ENCODE data around the gene ADH4.
"Not testable (repeated sequence)": the region's sequence is repeated elsewhere in the genome, so short reads cannot be mapped to it uniquely, and the experiment has no call there.

The ADH4 gene

DNA sequence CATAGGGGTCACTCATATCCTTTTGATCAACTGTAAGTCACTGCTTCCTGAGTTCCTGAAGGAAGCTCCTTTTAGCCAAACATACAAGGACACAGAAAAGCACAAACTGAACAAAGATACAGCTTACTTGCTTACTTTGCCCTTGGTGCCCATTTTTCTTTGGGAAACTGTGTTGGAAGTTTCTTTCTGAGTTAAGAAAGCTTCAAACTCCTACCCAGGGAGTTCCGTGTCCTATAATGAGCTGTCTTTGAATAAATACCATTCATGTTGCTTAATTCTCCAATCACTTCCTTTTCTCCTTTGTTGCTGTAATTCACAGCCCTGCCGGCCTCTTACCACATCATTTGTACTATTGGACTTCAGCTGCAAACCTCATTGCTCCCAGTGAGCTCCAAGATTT lies at the start of gene ADH4:
TSS of gene ADH4 (minus strand) at position 228 of the 400 bp plus-strand sequence. CDS start at position 153, 75 bp downstream.
- in situ Hi-C loops (cut with MboI; ENCODE audit: low sequenced_read_pairs), result no loop called here

DNA sequence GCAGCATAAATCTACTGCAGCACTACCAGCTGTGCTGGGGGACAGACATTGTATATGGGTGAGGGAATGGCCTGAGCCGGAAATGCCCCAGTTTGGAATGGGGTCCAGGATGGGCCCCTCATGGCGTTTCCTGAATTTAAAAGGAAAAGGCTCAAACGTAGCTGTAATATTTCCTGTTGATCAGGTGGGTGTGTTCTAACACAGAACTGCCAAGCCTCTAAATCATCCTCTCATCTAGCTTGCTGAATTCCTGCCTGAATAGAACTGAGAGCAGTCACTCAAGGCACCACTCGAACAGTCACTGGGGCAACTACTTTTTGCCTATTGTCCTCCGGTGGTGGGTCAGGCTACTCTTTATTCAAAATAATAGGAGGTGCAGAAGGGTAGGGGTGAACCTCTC lies 46.2 kb upstream of the ADH4 start:
- in situ Hi-C loops (cut with MboI; ENCODE audit: low sequenced_read_pairs), result no loop called here

DNA sequence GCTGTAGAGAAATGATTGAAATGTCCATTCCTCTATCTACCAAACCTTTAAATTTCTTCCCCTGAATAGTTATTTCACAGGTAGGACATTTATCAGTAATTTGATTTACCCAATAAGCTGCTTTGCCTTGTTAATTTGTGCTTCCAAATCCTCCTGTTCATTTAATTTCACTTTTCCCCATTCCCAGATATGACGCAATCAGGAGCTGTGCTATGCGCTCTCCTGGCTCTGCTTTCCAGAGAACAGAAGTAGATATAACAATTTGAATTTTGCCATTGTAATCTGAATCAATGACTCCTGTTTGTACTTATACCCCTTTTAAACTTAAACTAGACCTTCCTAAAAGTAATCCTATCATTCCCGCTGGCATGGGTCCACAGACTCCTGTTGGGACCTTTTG lies 45.8 kb upstream of the ADH4 start:
- in situ Hi-C loops (cut with MboI; ENCODE audit: low sequenced_read_pairs), result not testable (repeated sequence)

DNA sequence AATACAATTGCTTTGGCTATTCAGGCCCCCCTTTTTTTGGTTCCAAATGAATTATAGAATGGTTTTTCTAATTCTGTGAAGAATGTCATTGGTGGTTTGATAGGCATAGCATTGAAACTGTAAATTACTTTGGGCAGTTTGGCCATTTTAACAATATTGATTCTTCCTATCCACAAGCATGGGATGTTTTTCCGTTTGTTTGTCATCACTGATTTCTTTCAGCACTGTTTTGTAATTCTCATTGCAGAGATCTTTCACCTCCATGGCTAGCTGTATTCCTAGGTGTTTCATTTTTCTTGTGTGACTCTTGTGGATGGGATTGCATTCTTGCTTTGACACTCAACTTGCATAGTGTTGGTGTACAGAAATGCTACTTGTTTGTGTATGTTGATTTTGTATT lies 41.9 kb upstream of the ADH4 start:
- in situ Hi-C loops (cut with MboI; ENCODE audit: low sequenced_read_pairs), result no loop called here

DNA sequence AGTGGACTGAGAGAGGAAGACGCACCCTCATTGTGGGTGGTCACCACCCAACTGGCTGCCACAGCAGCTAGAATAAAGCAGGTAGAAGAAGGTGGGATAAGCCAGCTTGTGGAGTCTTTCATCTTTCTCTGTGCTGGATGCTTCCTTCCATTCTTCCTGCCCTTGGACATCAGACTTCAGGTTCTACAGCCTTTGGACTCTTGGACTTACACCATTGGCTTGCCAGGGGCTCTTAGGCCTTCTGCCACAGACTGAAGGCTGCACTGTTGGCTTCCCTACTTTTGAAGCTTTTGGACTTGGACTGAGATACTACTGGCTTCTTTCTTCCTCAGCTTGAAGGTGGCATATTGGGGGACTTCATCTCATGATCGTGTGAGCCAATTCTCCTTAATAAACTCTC lies 41.5 kb upstream of the ADH4 start:
- in situ Hi-C loops (cut with MboI; ENCODE audit: low sequenced_read_pairs), result no loop called here

DNA sequence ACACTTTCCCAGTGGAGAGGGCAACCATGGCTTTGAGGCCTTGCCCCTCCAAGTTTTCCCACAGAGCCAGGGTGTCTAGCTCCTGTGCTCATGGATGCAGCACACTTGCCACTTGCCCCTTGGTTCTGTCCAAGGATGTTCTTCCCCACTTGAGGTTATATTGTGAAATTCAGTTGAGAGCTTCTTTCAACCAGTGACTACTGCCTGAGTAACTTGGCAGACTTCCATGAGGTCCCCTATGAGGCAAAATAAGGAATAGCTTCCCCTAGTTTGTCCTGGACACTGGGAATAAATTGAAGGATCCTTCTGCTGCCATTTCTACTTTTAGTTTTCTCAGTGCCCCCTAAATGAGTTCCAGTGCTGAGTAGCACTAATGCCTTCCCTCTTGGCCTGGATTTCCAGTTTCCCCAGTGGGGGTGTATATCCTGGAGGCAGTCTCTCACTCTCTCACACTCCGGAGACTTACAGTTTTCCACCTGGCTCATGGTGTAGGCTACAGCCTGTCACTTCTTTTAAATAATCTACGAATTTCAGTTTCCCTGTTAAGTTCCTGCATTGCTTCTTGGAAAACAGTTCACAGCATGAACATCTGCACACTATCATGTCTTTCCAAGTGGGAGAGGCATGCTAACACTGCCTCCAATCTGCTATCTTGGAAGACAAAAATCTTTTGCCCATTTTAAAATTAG lies 36.4 kb upstream of the ADH4 start:
- in situ Hi-C loops (cut with MboI; ENCODE audit: low sequenced_read_pairs), result no loop called here

DNA sequence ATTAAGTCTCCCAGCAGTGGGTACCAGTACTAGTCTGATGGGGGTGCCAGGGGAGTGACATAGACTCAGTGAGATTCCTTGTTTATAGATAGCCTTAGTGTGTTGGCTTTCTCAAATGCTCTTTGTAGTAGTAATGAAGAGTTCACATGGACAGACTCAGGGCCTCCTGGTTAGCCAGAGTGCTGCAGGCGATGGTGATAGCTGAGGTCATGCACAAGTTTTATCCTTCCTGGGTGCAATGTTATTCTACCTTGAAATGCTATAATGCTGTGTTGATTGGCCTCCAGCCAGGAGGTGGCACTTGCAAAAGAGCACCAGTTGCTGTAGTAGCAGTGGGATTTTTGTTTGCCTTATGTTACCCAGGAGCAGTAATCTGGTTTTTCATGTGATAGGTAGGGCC lies 35.5 kb upstream of the ADH4 start:
- in situ Hi-C loops (cut with MboI; ENCODE audit: low sequenced_read_pairs), result no loop called here

DNA sequence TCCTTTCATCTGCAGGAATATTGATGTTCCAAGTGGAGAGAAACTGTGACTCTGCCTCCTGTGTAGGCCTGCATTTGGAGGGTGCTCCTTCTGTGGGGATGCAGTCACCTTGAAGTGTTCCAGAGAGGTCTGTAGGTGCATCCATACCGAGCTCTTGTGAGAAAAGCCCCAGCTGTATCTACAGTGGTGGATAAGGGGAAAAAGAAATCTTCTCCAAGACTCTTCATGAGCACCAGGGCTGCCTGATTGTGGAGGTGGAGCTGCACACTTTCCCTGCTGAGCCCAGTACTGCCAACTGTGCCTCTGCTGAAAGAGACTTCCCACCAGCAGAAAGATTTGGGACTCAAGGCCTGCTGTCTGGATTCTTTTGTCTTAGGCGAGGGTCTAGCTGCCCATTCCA lies 35.1 kb upstream of the ADH4 start:
- in situ Hi-C loops (cut with MboI; ENCODE audit: low sequenced_read_pairs), result no loop called here

DNA sequence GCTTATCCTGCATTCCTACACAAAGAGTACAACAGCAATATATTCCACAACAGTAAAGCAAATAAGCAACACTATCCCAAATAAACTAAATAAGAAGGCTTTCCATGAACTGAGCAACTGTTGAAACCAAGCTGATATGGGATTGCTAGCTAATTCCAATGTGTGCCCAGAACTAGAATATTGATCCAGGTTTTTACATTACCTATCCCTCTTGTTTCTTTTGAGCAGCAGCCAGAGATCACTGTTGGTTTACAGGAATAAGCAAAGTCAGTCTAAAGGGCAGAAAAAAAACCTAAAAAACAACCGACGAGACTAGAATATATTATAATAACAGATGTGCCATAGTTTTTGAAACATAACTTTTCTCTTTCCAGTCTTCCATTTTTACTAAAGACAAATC lies 22.4 kb upstream of the ADH4 start:
- in situ Hi-C loops (cut with MboI; ENCODE audit: low sequenced_read_pairs), result no loop called here

DNA sequence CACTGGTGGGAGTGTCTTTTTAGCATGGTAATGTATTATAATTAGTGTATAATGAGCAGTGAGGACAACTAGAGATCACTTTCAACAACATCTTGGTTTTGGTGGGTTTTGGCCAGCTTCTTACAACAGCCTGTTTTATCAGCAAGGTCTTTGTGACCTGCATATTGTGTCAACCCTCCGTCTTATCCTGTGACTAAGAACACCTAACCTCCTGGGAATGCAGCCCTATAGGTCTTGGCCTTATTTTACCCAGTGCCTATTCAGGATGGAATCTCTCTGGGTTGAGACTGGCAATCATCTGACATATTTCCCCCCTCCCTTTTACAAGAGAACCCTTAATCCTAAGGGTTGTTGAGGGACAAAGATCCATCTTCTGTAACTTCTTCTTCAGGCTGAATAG lies 21.9 kb upstream of the ADH4 start:
- in situ Hi-C loops (cut with MboI; ENCODE audit: low sequenced_read_pairs), result no loop called here

DNA sequence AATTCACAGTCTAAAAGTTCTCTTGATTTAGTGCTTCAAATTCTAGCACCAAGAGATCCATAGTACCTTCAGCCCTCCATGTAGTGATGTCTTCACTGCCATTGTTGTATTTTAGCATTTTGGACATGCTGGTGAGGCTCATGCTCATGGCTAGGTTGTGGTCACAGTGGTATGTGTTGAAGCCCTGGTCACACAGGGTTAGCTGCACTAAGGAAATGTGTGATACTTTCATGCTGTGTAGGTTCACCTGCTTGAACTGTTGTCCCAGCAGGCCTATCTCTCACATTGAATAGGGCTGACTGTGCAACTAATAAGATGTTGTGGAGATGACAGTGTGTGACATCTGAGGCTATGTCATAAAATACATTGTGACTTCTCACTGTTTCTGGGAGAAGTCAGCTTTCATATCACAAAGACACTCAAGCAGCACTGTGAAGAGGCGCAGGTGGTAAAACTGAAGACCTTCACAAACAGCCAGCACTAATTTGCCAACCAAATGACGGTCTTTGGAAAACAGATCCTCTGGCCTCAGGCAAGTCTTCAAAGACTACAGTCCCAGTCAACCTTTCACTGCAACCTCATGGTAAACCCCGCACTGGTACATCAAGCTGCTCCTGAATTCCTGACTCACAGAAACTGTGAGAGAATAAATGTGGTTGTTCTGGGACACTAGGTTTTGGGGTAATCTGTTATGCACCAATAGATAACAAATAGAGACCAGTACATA lies 17.4 kb upstream of the ADH4 start:
- in situ Hi-C loops (cut with MboI; ENCODE audit: low sequenced_read_pairs), result no loop called here

DNA sequence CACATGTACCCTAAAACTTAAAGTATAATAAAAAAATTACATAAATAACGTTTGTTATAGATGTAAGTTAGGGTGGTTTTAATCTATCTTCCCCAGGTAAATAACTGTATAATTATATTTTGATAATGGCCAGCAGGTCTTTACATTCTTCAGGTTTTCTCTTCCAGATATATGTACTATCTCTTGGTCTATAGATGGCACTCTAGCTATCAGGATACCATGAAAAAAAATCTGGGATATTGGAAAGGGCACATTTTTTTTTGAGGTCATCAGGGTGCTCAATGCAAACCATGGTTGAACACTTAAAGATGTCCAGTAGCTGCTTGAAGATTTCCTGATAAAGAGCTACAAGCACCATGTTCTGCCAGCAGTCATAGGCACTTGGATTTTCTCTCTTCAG lies 15.6 kb upstream of the ADH4 start:
- in situ Hi-C loops (cut with MboI; ENCODE audit: low sequenced_read_pairs), result no loop called here

DNA sequence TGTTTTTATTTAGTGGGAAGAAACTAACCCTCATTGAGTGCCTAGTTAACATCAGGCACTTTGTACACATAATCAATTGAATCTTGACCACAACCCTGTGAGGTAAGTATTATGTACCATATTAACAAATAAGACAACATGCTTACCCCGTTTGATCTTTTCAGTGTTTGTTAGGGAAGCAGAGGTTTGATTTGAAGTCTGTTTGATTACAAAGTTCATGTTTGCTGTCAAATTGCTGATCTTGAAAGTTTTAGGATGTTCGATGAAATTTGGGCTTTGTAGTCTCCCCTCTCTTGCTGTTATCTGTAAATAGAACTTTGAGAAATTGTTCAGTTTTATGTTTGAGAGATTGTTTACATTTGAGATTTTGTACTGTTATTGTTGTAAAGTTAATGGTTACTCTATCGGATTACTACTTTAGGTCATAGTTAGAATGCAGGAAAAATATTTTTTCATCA lies 13.4 kb upstream of the ADH4 start:
- in situ Hi-C loops (cut with MboI; ENCODE audit: low sequenced_read_pairs), result no loop called here

DNA sequence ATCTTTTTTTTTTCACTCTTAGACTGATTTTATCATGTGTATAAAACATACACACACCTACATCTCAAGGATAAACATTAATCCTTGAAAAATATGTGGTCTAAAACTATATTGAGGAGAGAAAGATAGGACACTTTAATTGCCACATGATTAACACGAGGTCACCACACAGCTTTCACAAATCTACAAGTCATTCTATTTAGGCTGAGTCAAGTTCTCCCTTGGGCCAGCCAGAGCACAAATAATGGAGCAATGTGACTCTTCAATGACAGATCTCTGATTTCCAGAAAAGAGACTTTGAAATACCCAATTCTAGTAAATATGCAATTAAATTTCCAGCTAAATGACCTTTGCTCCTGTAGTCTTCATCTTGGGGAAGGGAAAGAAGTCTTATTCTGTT lies 12.9 kb upstream of the ADH4 start:
- in situ Hi-C loops (cut with MboI; ENCODE audit: low sequenced_read_pairs), result no loop called here

DNA sequence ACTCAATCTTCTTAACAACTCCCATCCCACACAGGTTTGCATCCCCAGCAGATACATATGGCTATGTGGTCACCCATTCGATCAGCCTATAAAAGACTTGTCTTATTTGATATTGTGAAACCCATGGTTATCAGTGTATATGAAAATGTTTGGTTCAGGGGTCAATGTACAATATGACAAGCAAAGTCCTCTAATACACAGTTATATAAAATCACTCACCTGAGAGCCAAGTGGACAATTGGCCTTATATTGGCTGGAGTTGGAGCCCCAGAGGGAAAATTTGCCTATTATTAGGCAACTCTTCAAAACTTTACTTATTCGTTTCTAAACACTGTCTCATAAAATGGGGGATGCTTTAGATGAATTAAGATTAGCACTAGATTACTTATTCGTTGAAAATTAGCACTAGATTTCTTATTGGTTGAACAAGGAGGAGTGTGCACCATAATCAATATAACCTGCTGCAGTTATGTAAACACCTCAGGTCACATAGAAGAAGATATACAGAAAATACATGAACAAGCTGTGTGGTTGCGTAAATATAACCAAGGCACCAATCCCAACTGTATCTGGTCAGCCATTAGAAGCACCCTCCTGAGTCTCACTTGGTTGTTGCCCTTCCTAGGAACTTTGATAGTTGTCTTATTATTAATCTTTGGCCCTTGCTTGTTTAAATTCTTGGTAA lies 10.7 kb upstream of the ADH4 start:
- in situ Hi-C loops (cut with MboI; ENCODE audit: low sequenced_read_pairs), result no loop called here

DNA sequence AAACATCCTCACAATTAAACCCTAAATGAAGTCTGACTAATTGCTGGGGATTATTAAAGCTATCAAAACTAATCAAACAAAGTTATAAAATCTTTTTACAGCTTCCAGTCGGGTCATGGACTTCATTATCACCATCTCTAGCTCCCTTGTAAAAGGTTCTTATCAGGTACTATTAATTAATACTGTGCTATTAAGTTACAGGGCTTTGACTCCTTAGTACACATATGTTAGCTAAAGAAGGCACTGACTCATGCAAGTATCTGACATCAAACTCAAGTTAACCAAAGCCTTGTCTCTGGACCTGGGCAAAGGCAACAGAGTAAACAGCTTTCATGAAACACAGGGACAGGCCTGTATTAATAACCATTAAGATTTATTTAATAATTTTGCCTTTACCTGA lies 7.9 kb upstream of the ADH4 start:
- in situ Hi-C loops (cut with MboI; ENCODE audit: low sequenced_read_pairs), result no loop called here

DNA sequence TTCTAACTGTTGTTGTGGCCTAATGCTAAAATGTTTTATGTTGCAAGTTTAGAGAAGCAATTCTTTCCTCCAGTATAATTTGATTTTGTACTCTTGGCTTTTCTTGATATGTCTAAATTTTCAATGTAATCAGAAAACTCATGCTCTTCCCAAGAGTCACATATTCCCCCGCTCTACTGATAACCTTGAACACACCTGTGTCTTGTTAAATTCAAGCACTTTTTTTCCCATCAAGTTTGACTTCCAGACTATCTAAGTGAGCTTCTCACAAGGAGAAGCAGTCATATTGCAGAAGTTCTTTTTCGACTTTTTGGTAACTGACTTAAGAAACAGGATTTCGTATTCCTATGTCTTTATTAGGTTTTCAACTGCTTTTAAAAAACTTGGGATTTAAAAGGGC lies 7.4 kb upstream of the ADH4 start:
- in situ Hi-C loops (cut with MboI; ENCODE audit: low sequenced_read_pairs), result no loop called here

DNA sequence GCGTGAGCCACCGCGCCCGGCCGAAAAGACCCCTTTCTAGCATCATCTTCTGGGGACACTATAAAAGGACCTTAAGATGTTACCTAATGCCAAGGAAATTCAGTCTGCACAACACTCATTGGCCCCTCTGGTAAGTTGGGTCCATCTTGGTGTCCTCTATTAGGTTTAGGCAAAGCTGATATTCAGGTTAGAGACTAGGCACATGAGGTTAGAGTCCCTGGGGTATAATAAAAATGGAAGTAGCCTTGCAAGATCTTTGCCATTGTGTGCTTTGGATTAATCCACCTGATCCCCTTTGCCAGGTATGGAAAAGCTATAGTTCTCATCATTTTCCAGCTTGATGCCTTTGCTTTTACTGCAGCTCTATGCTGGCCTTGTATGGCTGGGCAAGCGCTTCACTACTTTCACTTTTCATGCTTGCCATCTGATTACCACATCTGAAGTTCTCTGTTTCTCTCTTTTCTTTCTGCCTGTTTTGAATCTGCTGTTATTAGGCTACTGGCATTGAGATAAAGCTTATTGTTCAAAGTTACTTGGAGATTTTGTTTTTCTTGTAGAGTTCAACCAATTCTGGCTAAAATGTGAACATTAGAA lies 5.4 kb upstream of the ADH4 start:
- in situ Hi-C loops (cut with MboI; ENCODE audit: low sequenced_read_pairs), result no loop called here

DNA sequence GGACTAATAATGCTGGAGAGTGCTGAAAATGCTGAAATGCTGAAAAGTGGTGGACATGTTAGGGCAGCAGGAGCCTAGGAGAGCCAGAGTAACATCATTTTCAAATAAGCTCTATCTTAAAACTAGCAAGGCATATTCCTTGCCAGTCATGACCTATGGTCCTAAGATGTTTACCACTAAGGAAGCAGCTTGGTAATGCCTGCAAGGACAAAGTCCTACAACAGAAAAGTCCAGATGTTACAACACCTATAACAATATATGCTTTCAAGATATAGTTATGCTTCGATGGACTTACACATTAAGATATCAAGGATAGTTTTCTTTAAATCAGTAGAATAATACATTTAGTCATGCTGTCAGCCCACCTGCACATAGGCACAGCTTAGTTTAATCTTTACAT lies 4.5 kb upstream of the ADH4 start:
- in situ Hi-C loops (cut with MboI; ENCODE audit: low sequenced_read_pairs), result no loop called here

DNA sequence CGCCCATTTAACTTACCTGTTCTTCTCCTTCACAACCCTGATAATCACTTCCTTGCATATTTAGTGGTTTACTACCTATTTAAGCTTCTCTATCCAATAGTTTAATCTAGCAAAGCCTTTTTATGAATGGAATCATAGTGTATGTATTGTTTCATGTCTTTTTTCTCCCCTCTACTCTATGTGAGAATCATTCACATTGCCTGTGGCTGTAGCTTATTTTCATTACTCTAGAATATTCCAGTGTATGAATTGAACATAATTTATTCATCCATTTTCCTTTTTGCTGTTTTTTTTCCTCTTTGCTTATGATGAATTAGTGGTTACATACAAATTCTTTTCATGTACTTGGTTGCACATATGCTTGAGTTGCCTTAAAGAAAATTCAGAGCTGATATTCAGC lies 490 bp upstream of the ADH4 start:
- in situ Hi-C loops (cut with MboI; ENCODE audit: low sequenced_read_pairs), result no loop called here

DNA sequence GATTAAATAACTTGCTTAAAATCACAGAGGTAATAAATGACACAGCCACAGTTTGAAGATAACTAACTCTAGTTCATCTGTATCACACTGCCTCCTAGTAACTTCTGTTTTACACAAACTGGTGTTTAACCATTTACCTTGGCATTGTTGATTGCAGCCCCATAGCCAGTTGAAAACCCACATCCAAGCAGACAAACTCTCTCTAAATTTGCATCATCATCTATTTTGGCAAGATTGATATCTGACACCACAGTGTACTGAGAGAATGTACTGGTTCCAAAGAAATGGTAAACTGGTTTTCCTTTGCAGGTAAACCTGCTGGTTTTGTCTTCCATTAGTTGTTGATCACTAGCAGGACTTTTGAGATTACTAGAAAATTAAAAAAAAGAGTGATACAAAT lies 7.8 kb downstream of the ADH4 start:
- in situ Hi-C loops (cut with MboI; ENCODE audit: low sequenced_read_pairs), result no loop called here
